Fibroblast of skin of scalp (primary cell): ENCODE measurements around the gene ZFYVE21.

Source experiments
- DNase-seq: peaks from one replicate; pipeline ENCODE4 v3.0.0-alpha.2; 2013

ZFYVE21 gene

GRCh38 chr14:103705504-103706284 is 9.9 kb upstream of the ZFYVE21 start:
- no peak for DNase-seq

- DNase-seq = no peak
Measured at GRCh38 chr14:103706551-103707328, 8.9 kb upstream of the ZFYVE21 start.

- DNase-seq = no peak
Measured at GRCh38 chr14:103707329-103708263, 8.0 kb upstream of the ZFYVE21 start.

- DNase-seq = no peak
Measured at GRCh38 chr14:103708750-103709187, 6.8 kb upstream of the ZFYVE21 start.

- DNase-seq = no peak
Measured at GRCh38 chr14:103709814-103710213, 5.8 kb upstream of the ZFYVE21 start.

- DNase-seq = no peak
Measured at GRCh38 chr14:103710771-103711377, 4.7 kb upstream of the ZFYVE21 start.

- DNase-seq = no peak
Measured at GRCh38 chr14:103711516-103712431, 3.8 kb upstream of the ZFYVE21 start.

GRCh38 chr14:103712633-103713247 is 2.9 kb upstream of the ZFYVE21 start:
- no peak for DNase-seq

- no peak for DNase-seq
Measured at GRCh38 chr14:103713304-103714062, 2.1 kb upstream of the ZFYVE21 start.

GRCh38 chr14:103714063-103714724 is 1.4 kb upstream of the ZFYVE21 start:
- no peak for DNase-seq

- DNase-seq = no peak
Measured at GRCh38 chr14:103716091-103716801, 636 bp downstream of the ZFYVE21 start.

GRCh38 chr14:103716899-103717411 is 1.3 kb downstream of the ZFYVE21 start:
- no peak for DNase-seq

GRCh38 chr14:103718572-103718971 is 3.0 kb downstream of the ZFYVE21 start:
- no peak for DNase-seq

- no peak for DNase-seq
Measured at GRCh38 chr14:103719751-103720150, 4.1 kb downstream of the ZFYVE21 start.

- DNase-seq = no peak
Measured at GRCh38 chr14:103721334-103722120, 5.9 kb downstream of the ZFYVE21 start.

GRCh38 chr14:103723748-103724081 is 8.1 kb downstream of the ZFYVE21 start:
- DNase-seq = no peak

- no peak for DNase-seq
Measured at GRCh38 chr14:103724116-103724515, 8.5 kb downstream of the ZFYVE21 start.
